ENCODE results near the gene PDHX.
"Not testable (repeated sequence)": the region's sequence is repeated elsewhere in the genome, so short reads cannot be mapped to it uniquely, and the experiment has no call there.

The PDHX gene

GRCh38 chr11:34913556-34913955 is 2.9 kb upstream of the PDHX start:
- DNase-seq: not testable (repeated sequence)

- peak; percentile 83 for DNase-seq
Observed at GRCh38 chr11:34915136-34916014, 1.0 kb upstream of the PDHX start.

GRCh38 chr11:34916843-34917770 is 689 bp downstream of the PDHX start:
- DNase-seq: no peak

- no peak for DNase-seq
Observed at GRCh38 chr11:34921156-34921555, 4.7 kb downstream of the PDHX start.

- DNase-seq: no peak
Observed at GRCh38 chr11:34924714-34925113, 8.3 kb downstream of the PDHX start.

DNA sequence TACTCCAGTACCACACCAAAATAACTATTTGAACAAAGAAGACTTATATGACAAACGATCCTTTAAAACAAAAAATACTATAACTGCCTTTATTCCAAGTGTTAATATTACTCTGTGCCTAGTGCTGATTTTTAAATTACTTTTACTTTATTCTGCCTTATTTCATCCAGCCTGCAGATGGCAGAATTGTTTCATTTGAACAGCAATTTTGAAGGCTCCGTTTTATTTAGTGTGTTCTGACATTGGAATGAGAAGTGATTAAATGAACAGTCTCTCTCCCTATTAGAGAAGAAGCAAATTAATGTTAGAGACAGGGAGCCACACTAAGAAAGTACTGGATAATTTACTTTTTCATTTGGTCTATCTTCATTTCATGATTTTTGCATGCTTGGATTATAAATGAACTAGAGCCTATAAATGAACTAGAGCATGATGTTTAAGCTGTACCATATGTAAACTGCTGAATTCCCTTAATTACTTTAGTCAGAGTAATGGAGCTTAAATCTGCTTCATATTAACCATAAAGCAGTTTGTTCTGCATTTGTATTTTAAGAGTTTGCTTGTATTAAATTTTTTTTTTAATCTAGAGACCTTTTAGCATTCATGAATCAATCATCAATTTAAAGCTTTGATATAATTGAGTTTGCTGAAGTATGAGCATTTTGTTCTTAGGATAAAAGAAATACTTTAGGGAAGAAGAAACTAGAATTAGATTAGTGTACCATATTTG is 9.8 kb downstream of the PDHX start:
- peak; percentile 85 for DNase-seq

DNA sequence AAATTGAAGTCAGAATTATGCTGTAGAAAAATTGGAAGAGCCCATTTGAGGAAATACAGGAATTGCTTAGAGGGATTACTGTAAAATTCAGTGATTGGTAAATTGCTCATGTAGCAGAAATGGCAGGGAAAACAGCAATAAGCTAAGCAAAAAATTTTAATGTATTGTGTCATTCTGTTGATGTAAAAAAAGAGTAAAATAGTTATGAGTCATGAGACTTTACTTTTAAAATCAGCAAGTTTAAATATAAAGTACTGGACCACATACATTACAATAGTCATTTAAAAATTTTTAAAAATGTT is 10.4 kb downstream of the PDHX start:
- DNase-seq: no peak

DNA sequence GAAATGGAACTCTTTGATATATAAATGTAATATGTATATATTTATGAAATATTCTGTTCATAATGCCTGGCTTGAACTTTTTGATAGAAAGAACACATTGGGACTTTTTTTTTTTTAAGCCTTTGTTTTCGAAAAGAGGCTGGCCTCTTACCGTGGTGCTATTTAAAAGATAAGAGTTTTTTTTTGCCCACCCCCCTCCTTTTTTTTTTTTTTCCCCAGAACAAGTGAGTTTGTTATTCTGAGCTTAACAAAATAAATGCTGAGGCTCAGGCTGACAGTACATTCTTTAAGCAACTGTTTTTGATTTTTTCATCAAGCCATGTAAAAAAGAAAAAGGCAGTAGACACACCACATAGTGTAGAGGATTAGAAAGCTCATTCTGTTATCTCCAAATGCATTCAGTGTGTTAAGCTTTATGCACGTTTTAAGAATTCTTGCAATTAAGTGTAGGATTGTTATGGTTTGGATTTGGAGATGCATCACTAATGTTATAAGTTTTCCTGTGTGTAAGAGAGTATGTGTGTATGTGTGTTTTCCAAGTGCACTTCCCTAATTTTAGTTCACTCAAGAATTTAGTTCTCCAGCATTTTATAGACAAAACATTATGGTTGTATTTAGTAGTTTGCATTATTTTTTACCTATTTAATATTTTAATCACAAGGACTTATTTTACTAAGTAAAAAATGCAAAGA is 12.0 kb downstream of the PDHX start:
- DNase-seq: no peak

- no peak for DNase-seq
Observed at GRCh38 chr11:34928960-34929680, 12.7 kb downstream of the PDHX start.

- no peak for DNase-seq
Observed at GRCh38 chr11:34929794-34930763, 13.7 kb downstream of the PDHX start.

GRCh38 chr11:34936945-34937629 is 20.7 kb downstream of the PDHX start:
- no peak for DNase-seq

DNA sequence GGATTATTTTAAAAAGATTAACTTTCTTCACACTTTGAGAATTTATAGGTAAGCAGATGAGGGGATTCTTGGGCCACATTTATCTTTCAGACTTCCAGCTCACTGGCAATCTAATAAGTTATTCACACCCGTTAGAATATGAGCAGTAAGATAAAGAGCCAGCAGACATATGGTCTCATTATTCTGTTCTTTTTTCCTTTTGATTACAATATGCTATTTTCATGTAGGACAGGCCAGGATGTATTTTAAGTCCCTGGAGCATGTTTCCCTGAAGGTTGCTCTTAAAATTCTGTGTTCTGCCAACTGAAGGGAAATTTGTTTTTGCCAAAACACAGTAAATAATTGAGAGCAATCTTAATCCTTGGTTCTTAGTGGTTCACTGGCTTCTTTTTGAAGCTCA is 22.2 kb downstream of the PDHX start:
- DNase-seq: no peak

GRCh38 chr11:34940026-34940677 is 23.7 kb downstream of the PDHX start:
- no peak for DNase-seq

GRCh38 chr11:34941688-34942087 is 25.3 kb downstream of the PDHX start:
- no peak for DNase-seq

DNA sequence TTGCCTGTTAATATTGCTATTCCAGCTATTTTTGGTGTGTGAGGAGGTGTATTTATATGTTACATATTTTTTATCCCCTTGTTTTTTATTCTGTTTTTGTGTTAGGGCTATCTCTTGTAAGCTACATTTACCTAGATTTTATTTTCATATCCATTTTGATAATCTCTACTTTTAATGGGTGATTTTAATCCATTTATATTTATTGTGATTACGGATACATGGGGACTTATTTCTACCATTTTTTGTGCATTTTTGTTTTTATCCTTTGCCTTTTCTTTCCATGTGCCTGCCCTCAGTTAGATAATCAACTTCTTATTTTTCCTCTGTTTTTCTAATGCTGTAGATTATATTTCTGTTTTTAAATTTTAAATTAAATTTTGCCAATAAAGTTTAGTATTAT is 28.3 kb downstream of the PDHX start:
- no peak for DNase-seq

- no peak for DNase-seq
Observed at GRCh38 chr11:34948696-34949095, 32.3 kb downstream of the PDHX start.

- DNase-seq: no peak
Observed at GRCh38 chr11:34953955-34954354, 37.5 kb downstream of the PDHX start.

DNA sequence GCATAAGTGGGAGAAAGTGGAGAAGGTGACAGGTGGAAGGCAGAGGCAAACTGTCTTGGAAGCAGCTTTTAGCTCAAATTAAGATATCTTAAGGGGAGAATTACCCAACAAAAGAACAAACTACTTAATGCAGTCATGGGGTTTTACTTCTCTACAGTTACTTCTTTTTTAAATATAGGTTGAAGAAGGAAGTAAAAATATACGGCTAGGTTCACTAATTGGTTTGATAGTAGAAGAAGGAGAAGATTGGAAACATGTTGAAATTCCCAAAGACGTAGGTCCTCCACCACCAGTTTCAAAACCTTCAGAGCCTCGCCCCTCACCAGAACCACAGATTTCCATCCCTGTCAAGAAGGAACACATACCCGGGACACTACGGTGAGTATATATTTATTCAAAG is 40.8 kb downstream of the PDHX start:
- no peak for DNase-seq

DNA sequence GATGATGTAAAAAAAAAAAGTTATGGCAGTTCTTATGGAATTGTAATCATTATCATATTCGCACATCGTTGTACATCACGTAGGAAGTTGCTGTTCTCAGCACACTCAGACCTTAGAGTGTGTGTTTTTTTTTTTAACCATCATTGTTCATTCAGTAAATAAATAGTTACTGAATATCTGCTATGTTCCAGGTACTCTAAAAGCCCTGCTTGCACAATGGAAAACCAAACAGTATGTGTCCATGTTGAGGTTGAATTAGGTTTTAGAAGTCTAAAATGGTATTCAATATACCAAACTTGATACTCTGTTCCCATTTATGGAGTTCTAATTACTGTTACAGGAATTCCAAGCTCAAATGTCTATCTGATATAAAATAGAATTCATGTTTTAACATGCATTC is 41.2 kb downstream of the PDHX start:
- no peak for DNase-seq

- DNase-seq: no peak
Observed at GRCh38 chr11:34959770-34960169, 43.4 kb downstream of the PDHX start.

All from DMS79 treated with DMSO at 0.1 percent for 48 hours (cell line).